Peyer's patch (tissue), 4 donors: ENCODE data around the gene KDM4C.

Experiments used
- POLR2A ChIP-seq, 2 donors: fragments of 450-650 bp; IDR thresholded peaks; one replicate each; pipeline ENCODE4 v1.5.1; 2017; ENCODE audit warnings: antibody characterized with exemption in 2 of 2, mild to moderate bottlenecking in 2 of 2, moderate library complexity in 2 of 2
- TF ChIP-seq, protein P1 (sequence below), 6 experiments: fragments of 450-650 bp in 4 of 6; fragments of 200-600 bp in 2 of 6; sonication (generic) in 1 of 6; IDR thresholded peaks; one replicate each; pipeline ENCODE4 v1.5.1; 2017 to 2019; ENCODE audit warnings: antibody characterized with exemption in 6 of 6, mild to moderate bottlenecking in 3 of 6, moderate library complexity in 1 of 6

DNA sequence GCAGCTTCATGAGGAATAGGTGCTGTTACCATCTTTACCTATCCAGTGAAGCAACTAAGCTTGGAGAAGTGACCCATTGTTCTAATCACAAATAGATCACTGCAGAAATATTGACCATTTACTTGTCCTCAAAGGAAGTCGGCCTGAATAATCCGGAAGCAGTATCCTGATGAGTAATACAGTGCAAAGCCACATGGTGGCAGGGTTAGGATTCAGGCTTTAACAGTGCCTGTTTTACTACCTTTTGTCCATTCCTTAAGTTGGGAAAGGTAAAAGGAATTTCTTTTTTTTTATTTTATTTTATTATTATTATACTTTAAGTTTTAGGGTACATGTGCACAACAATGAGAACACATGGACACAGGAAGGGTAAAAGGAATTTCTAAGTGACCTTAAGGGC is 336.3 kb downstream of the KDM4C start:
- TF ChIP-seq, protein P1, sequence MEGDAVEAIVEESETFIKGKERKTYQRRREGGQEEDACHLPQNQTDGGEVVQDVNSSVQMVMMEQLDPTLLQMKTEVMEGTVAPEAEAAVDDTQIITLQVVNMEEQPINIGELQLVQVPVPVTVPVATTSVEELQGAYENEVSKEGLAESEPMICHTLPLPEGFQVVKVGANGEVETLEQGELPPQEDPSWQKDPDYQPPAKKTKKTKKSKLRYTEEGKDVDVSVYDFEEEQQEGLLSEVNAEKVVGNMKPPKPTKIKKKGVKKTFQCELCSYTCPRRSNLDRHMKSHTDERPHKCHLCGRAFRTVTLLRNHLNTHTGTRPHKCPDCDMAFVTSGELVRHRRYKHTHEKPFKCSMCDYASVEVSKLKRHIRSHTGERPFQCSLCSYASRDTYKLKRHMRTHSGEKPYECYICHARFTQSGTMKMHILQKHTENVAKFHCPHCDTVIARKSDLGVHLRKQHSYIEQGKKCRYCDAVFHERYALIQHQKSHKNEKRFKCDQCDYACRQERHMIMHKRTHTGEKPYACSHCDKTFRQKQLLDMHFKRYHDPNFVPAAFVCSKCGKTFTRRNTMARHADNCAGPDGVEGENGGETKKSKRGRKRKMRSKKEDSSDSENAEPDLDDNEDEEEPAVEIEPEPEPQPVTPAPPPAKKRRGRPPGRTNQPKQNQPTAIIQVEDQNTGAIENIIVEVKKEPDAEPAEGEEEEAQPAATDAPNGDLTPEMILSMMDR (IDR thresholded peaks at IDR 0.05): peak in 3 of 6 experiments; percentile 9 to 26 (median 9)
- no peak for TF ChIP-seq POLR2A (IDR thresholded peaks at IDR 0.05)
